ENCODE results near the gene SAPCD2. TPM values are rescaled to one million over a fixed set of nuclear protein-coding genes. Genes with fewer than 3 reads are reported as not detected.

Gene SAPCD2
- total and polyA plus RNA-seq, 4 donors = 5.0 to 19.0 (median 15.5) TPM

- no peaks in the 10 kb centered on the region for H3K9me3 ChIP-seq (ENCODE audit: control insufficient read depth, insufficient read depth, low read length)
- no peak overlapping the region for H3K27ac ChIP-seq (ENCODE audit: low read depth, low read length)
- H3K4me1 ChIP-seq (ENCODE audit: control insufficient read depth, insufficient read depth, low read length) = peaks cover 30% of the 10 kb centered on the region
- WGBS (ENCODE audit: insufficient coverage) = 70% methylated on average over 7 of the region's 8 CpGs
- peaks cover 46% of the 10 kb centered on the region for H3K27me3 ChIP-seq (ENCODE audit: control insufficient read depth, insufficient read depth, low read length)
- H3K36me3 ChIP-seq (ENCODE audit: control insufficient read depth, insufficient read depth, low read length) = peaks cover 27% of the 10 kb centered on the region
- no peak overlapping the region for H3K4me3 ChIP-seq (ENCODE audit: low read depth, low read length)
- DNase-seq (ENCODE audit: low read depth in 4 of 6, low spot score in 6 of 6) = no peak
Measured at GRCh38 chr9:137082925-137083290, 12.6 kb upstream of the SAPCD2 start.

- no peak overlapping the region for H3K4me3 ChIP-seq (ENCODE audit: low read depth, low read length)
- H3K27ac ChIP-seq (ENCODE audit: low read depth, low read length) = no peak overlapping the region
- peaks cover 27% of the 10 kb centered on the region for H3K36me3 ChIP-seq (ENCODE audit: control insufficient read depth, insufficient read depth, low read length)
- peaks cover 50% of the 10 kb centered on the region for H3K27me3 ChIP-seq (ENCODE audit: control insufficient read depth, insufficient read depth, low read length)
- no peaks in the 10 kb centered on the region for H3K9me3 ChIP-seq (ENCODE audit: control insufficient read depth, insufficient read depth, low read length)
- DNase-seq (ENCODE audit: low read depth in 4 of 6, low spot score in 6 of 6) = no peak
- peaks cover 28% of the 10 kb centered on the region for H3K4me1 ChIP-seq (ENCODE audit: control insufficient read depth, insufficient read depth, low read length)
- 86% methylated on average over 13 of the region's 16 CpGs for WGBS (ENCODE audit: insufficient coverage)
Measured at GRCh38 chr9:137082222-137082924, 12.0 kb upstream of the SAPCD2 start.

- no peak for DNase-seq (ENCODE audit: low read depth in 4 of 6, low spot score in 6 of 6)
- Histone ChIP-seq H3K4me1 (ENCODE audit: control insufficient read depth, insufficient read depth, low read length) (peaks cover 25% of the 10 kb centered on the region), H3K36me3 (ENCODE audit: control insufficient read depth, insufficient read depth, low read length) (peaks cover 27% of the 10 kb centered on the region), H3K27me3 (ENCODE audit: control insufficient read depth, insufficient read depth, low read length) (peaks cover 56% of the 10 kb centered on the region), H3K9me3 (ENCODE audit: control insufficient read depth, insufficient read depth, low read length) (no peaks in the 10 kb centered on the region), H3K27ac (ENCODE audit: low read depth, low read length) (no peak overlapping the region), H3K4me3 (ENCODE audit: low read depth, low read length) (no peak overlapping the region)
- WGBS (ENCODE audit: insufficient coverage) = 76% methylated on average over 22 of the region's 24 CpGs
Measured at GRCh38 chr9:137080260-137081122, 10.1 kb upstream of the SAPCD2 start.

GRCh38 chr9:137079401-137079787 is 9.0 kb upstream of the SAPCD2 start:
- Histone ChIP-seq H3K27ac (ENCODE audit: low read depth, low read length) (no peak overlapping the region), H3K27me3 (ENCODE audit: control insufficient read depth, insufficient read depth, low read length) (peaks cover 56% of the 10 kb centered on the region), H3K4me1 (ENCODE audit: control insufficient read depth, insufficient read depth, low read length) (peaks cover 23% of the 10 kb centered on the region), H3K9me3 (ENCODE audit: control insufficient read depth, insufficient read depth, low read length) (no peaks in the 10 kb centered on the region), H3K36me3 (ENCODE audit: control insufficient read depth, insufficient read depth, low read length) (peaks cover 27% of the 10 kb centered on the region), H3K4me3 (ENCODE audit: low read depth, low read length) (no peak overlapping the region)
- no peak for DNase-seq (ENCODE audit: low read depth in 4 of 6, low spot score in 6 of 6)
- 47% methylated on average over 13 of the region's 13 CpGs for WGBS (ENCODE audit: insufficient coverage)

- peaks cover 56% of the 10 kb centered on the region for H3K27me3 ChIP-seq (ENCODE audit: control insufficient read depth, insufficient read depth, low read length)
- H3K4me3 ChIP-seq (ENCODE audit: low read depth, low read length) = no peak overlapping the region
- WGBS (ENCODE audit: insufficient coverage) = 9% methylated on average over 51 of the region's 51 CpGs
Measured at GRCh38 chr9:137078701-137079400, 8.5 kb upstream of the SAPCD2 start.

GRCh38 chr9:137077758-137078693 is 7.7 kb upstream of the SAPCD2 start:
- peaks cover 54% of the 10 kb centered on the region for H3K27me3 ChIP-seq (ENCODE audit: control insufficient read depth, insufficient read depth, low read length)

More at GRCh38 chr9:137078701-137079400, 8.5 kb upstream of the SAPCD2 start:
- no peak overlapping the region for H3K27ac ChIP-seq (ENCODE audit: low read depth, low read length)
- peaks cover 27% of the 10 kb centered on the region for H3K36me3 ChIP-seq (ENCODE audit: control insufficient read depth, insufficient read depth, low read length)
- H3K9me3 ChIP-seq (ENCODE audit: control insufficient read depth, insufficient read depth, low read length) = no peaks in the 10 kb centered on the region
- H3K4me1 ChIP-seq (ENCODE audit: control insufficient read depth, insufficient read depth, low read length) = peaks cover 23% of the 10 kb centered on the region
- no peak for DNase-seq (ENCODE audit: low read depth in 4 of 6, low spot score in 6 of 6)

GRCh38 chr9:137077010-137077747 is 6.8 kb upstream of the SAPCD2 start, which contains the start of gene UAP1L1:
TSS of gene UAP1L1 (plus strand) at chr9:137077517. CDS start at chr9:137077533, 16 bp downstream.
- peak within 1 kb of the TSS; percentile 38 for H3K4me3 ChIP-seq (ENCODE audit: low read depth, low read length)
- H3K36me3 ChIP-seq (ENCODE audit: control insufficient read depth, insufficient read depth, low read length) = peaks cover 18% of the 10 kb centered on the region
- peak in 2 of 6 donors; percentile 28 to 57 for DNase-seq (ENCODE audit: low read depth in 4 of 6, low spot score in 6 of 6)
- peaks cover 47% of the 10 kb centered on the region for H3K27me3 ChIP-seq (ENCODE audit: control insufficient read depth, insufficient read depth, low read length)
- WGBS (ENCODE audit: insufficient coverage) = under 1% methylated on average over 80 of the region's 87 CpGs
- no peaks in the 10 kb centered on the region for H3K9me3 ChIP-seq (ENCODE audit: control insufficient read depth, insufficient read depth, low read length)
- H3K4me1 ChIP-seq (ENCODE audit: control insufficient read depth, insufficient read depth, low read length) = peaks cover 26% of the 10 kb centered on the region
- no peak within 1 kb of the TSS for H3K27ac ChIP-seq (ENCODE audit: low read depth, low read length)

More at GRCh38 chr9:137077758-137078693, 7.7 kb upstream of the SAPCD2 start:
- H3K36me3 ChIP-seq (ENCODE audit: control insufficient read depth, insufficient read depth, low read length) = peaks cover 27% of the 10 kb centered on the region
- DNase-seq (ENCODE audit: low read depth in 4 of 6, low spot score in 6 of 6) = no peak
- H3K27ac ChIP-seq (ENCODE audit: low read depth, low read length) = no peak overlapping the region
- peak overlapping the region; percentile 38 for H3K4me3 ChIP-seq (ENCODE audit: low read depth, low read length)
- H3K4me1 ChIP-seq (ENCODE audit: control insufficient read depth, insufficient read depth, low read length) = peaks cover 23% of the 10 kb centered on the region
- no peaks in the 10 kb centered on the region for H3K9me3 ChIP-seq (ENCODE audit: control insufficient read depth, insufficient read depth, low read length)
- WGBS (ENCODE audit: insufficient coverage) = 5% methylated on average over 76 of the region's 76 CpGs

GRCh38 chr9:137076636-137077009 is 6.3 kb upstream of the SAPCD2 start:
- 34% methylated on average over 15 of the region's 15 CpGs for WGBS (ENCODE audit: insufficient coverage)
- H3K27ac ChIP-seq (ENCODE audit: low read depth, low read length) = no peak overlapping the region
- peaks cover 31% of the 10 kb centered on the region for H3K4me1 ChIP-seq (ENCODE audit: control insufficient read depth, insufficient read depth, low read length)
- DNase-seq (ENCODE audit: low read depth in 4 of 6, low spot score in 6 of 6) = no peak
- H3K27me3 ChIP-seq (ENCODE audit: control insufficient read depth, insufficient read depth, low read length) = peaks cover 42% of the 10 kb centered on the region
- H3K4me3 ChIP-seq (ENCODE audit: low read depth, low read length) = no peak overlapping the region
- H3K36me3 ChIP-seq (ENCODE audit: control insufficient read depth, insufficient read depth, low read length) = peaks cover 16% of the 10 kb centered on the region
- no peaks in the 10 kb centered on the region for H3K9me3 ChIP-seq (ENCODE audit: control insufficient read depth, insufficient read depth, low read length)

Data from spinal cord (tissue), 10 donors.